WTC11 (cell line): Measurements from ENCODE around the gene CCNYL1. TPM values are rescaled to one million over a fixed set of nuclear protein-coding genes. Genes with fewer than 3 reads are reported as not detected.

Experiments used
- ATAC-seq: fragments of 200-7000 bp; cut with Tn5 transposase; 2 replicates; pipeline ENCODE4 v1.10.0; 2021; ENCODE audit warnings: mild to moderate bottlenecking, moderate library complexity
- CTCF ChIA-PET: fragments of 300-600 bp; sonication (Branson Sonifier 250); formaldehyde crosslinking; loops from one replicate; lab custom pipeline; 2021; ENCODE audit warnings: antibody characterized with exemption; lab: Charles Lee
- POLR2A ChIA-PET: fragments of 350-600 bp; sonication (Branson Sonifier 250); formaldehyde crosslinking; loops from one replicate; lab custom pipeline; 2021; ENCODE audit warnings: antibody characterized with exemption; lab: Charles Lee
- DNase-seq: peaks from one replicate; pipeline ENCODE4 v3.0.0; 2021; ENCODE audit warnings: low spot score
- H3K27ac Mint-ChIP-seq: 2 replicates; pipeline ENCODE4 v1.8.0; 2021; ENCODE audit warnings: mixed read lengths
- H3K27me3 Mint-ChIP-seq: 2 replicates; pipeline ENCODE4 v1.8.0; 2021; ENCODE audit warnings: low read depth, mild to moderate bottlenecking, moderate library complexity, mixed read lengths
- H3K36me3 Mint-ChIP-seq: 2 replicates; pipeline ENCODE4 v1.8.0; 2021; ENCODE audit warnings: mixed read lengths
- H3K4me1 Mint-ChIP-seq: 2 replicates; pipeline ENCODE4 v1.8.0; 2022; ENCODE audit warnings: mixed read lengths
- H3K4me3 Mint-ChIP-seq: 2 replicates; pipeline ENCODE4 v1.8.0; 2021; ENCODE audit warnings: mild to moderate bottlenecking, moderate library complexity, mixed read lengths
- H3K9me3 Mint-ChIP-seq: 2 replicates; pipeline ENCODE4 v1.8.0; 2021; ENCODE audit warnings: mixed read lengths
- CBFB ChIP-seq: sonication (generic); formaldehyde crosslinking; IDR thresholded peaks from 2 replicates; pipeline ENCODE4 v1.8.1; 2022; ENCODE audit warnings: mild to moderate bottlenecking, low read depth, missing genetic modification reagents
- CDX4 ChIP-seq: fragments of 250-450 bp; sonication (Bioruptor Pico); IDR thresholded peaks from 2 replicates; pipeline ENCODE4 v1.9.0; 2021; ENCODE audit warnings: moderate library complexity, mild to moderate bottlenecking, inconsistent platforms, borderline replicate concordance
- ELF4 ChIP-seq: sonication (generic); formaldehyde crosslinking; IDR thresholded peaks from 2 replicates; pipeline ENCODE4 v1.8.1; 2022; ENCODE audit warnings: low read depth, mild to moderate bottlenecking, moderate library complexity, missing genetic modification reagents
- ETV6 ChIP-seq: sonication (generic); formaldehyde crosslinking; IDR thresholded peaks from 2 replicates; pipeline ENCODE4 v1.8.1; 2022; ENCODE audit warnings: mild to moderate bottlenecking, missing genetic modification reagents
- FOXP1 ChIP-seq: sonication (generic); formaldehyde crosslinking; IDR thresholded peaks from 2 replicates; pipeline ENCODE4 v1.8.0; 2022; ENCODE audit warnings: missing genetic modification reagents, mild to moderate bottlenecking, moderate library complexity, borderline replicate concordance
- PRRX2 ChIP-seq: fragments of 250-450 bp; sonication (Bioruptor Pico); IDR thresholded peaks from 2 replicates; pipeline ENCODE4 v1.8.0; 2021; ENCODE audit warnings: mild to moderate bottlenecking
- SOX15 ChIP-seq: fragments of 250-450 bp; sonication (Bioruptor Pico); IDR thresholded peaks from 2 replicates; pipeline ENCODE4 v1.9.0; 2021; ENCODE audit warnings: mild to moderate bottlenecking
- SP1 ChIP-seq: sonication (generic); formaldehyde crosslinking; conservative IDR thresholded peaks from 2 replicates; pipeline ENCODE4 v1.8.1; 2022; ENCODE audit warnings: missing genetic modification reagents
- TCF7 ChIP-seq: sonication (generic); formaldehyde crosslinking; IDR thresholded peaks from 2 replicates; pipeline ENCODE4 v1.8.0; 2022; ENCODE audit warnings: mild to moderate bottlenecking, low read depth, missing genetic modification reagents, moderate library complexity
- ZBTB43 ChIP-seq: sonication (generic); formaldehyde crosslinking; IDR thresholded peaks from 2 replicates; pipeline ENCODE4 v1.8.1; 2023; ENCODE audit warnings: mild to moderate bottlenecking, missing genetic modification reagents
- ZNF232 ChIP-seq: sonication (generic); formaldehyde crosslinking; IDR thresholded peaks from 2 replicates; pipeline ENCODE4 v1.8.0; 2022; ENCODE audit warnings: mild to moderate bottlenecking, missing genetic modification reagents
- ZNF423 ChIP-seq: fragments of 250-450 bp; sonication (Bioruptor Pico); IDR thresholded peaks from 2 replicates; pipeline ENCODE4 v2.1.2; 2022; ENCODE audit warnings: mild to moderate bottlenecking, moderate library complexity
- ZNF512 ChIP-seq: sonication (generic); formaldehyde crosslinking; IDR thresholded peaks from 2 replicates; pipeline ENCODE4 v1.8.1; 2022; ENCODE audit warnings: missing genetic modification reagents, borderline replicate concordance
- total RNA-seq: library from RNA; stranded (reverse); gene quantifications from 3 replicates; pipeline ENCODE4 v1.2.3, GENCODE V29; 2021
- TF ChIP-seq, protein P1 (sequence below): sonication (generic); formaldehyde crosslinking; conservative IDR thresholded peaks from 2 replicates; pipeline ENCODE4 v1.8.1; 2023; ENCODE audit warnings: mild to moderate bottlenecking, low read depth, missing genetic modification reagents, moderate library complexity
- TF ChIP-seq, protein P2 (sequence below): sonication (generic); formaldehyde crosslinking; IDR thresholded peaks from 2 replicates; pipeline ENCODE4 v1.8.1; 2022; ENCODE audit warnings: low read depth, mild to moderate bottlenecking, moderate library complexity, missing genetic modification reagents, borderline replicate concordance
- TF ChIP-seq, protein P3 (sequence below): sonication (generic); formaldehyde crosslinking; IDR thresholded peaks from 2 replicates; pipeline ENCODE4 v1.8.0; 2022; ENCODE audit warnings: missing genetic modification reagents

Gene CCNYL1
- total RNA-seq, 1 experiment from 2014 or later = 31.6 TPM

GRCh38 chr2:207718521-207718920, 7.1 kb downstream of the CCNYL1 start:
- Mint-ChIP-seq H3K4me1 (peaks cover 10% of the 10 kb centered on the region; the same call in 1 of the 2 replicates), H3K27ac (no peak overlapping the region), H3K4me3 (no peak overlapping the region), H3K9me3 (no peaks in the 10 kb centered on the region), H3K27me3 (no peaks in the 10 kb centered on the region), H3K36me3 (peaks cover 26% of the 10 kb centered on the region)
- ChIA-PET POLR2A (interaction anchor here (1.1 kb wide), 1 partner anchor 44 kb away, joined by 4 read pairs; no protein-coding TSS in a partner anchor), CTCF (interaction anchor here (1.5 to 1.6 kb wide), 2 partner anchors 26 to 322 kb away, joined by 3 to 4 read pairs; no protein-coding TSS in a partner anchor)
- DNase-seq = no peak
- no peak for TF ChIP-seq PRRX2 (CRISPR knock-in tag)
- no peak for TF ChIP-seq ZNF512 (CRISPR knock-in tag)
- no peak for TF ChIP-seq ETV6
- TF ChIP-seq SP1 = no peak
- no peak for TF ChIP-seq CDX4 (CRISPR knock-in tag)
- TF ChIP-seq, protein P1, sequence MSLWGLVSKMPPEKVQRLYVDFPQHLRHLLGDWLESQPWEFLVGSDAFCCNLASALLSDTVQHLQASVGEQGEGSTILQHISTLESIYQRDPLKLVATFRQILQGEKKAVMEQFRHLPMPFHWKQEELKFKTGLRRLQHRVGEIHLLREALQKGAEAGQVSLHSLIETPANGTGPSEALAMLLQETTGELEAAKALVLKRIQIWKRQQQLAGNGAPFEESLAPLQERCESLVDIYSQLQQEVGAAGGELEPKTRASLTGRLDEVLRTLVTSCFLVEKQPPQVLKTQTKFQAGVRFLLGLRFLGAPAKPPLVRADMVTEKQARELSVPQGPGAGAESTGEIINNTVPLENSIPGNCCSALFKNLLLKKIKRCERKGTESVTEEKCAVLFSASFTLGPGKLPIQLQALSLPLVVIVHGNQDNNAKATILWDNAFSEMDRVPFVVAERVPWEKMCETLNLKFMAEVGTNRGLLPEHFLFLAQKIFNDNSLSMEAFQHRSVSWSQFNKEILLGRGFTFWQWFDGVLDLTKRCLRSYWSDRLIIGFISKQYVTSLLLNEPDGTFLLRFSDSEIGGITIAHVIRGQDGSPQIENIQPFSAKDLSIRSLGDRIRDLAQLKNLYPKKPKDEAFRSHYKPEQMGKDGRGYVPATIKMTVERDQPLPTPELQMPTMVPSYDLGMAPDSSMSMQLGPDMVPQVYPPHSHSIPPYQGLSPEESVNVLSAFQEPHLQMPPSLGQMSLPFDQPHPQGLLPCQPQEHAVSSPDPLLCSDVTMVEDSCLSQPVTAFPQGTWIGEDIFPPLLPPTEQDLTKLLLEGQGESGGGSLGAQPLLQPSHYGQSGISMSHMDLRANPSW (CRISPR knock-in tag) = no peak
- TF ChIP-seq SOX15 (CRISPR knock-in tag) = no peak
- no peak for TF ChIP-seq TCF7 (CRISPR knock-in tag)
- no peak for TF ChIP-seq ELF4 (CRISPR knock-in tag)
- TF ChIP-seq ZNF232 (CRISPR knock-in tag) = no peak
- TF ChIP-seq CBFB (CRISPR knock-in tag) = no peak
- TF ChIP-seq, protein P2, sequence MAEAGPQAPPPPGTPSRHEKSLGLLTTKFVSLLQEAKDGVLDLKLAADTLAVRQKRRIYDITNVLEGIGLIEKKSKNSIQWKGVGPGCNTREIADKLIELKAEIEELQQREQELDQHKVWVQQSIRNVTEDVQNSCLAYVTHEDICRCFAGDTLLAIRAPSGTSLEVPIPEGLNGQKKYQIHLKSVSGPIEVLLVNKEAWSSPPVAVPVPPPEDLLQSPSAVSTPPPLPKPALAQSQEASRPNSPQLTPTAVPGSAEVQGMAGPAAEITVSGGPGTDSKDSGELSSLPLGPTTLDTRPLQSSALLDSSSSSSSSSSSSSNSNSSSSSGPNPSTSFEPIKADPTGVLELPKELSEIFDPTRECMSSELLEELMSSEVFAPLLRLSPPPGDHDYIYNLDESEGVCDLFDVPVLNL = no peak
- no peak for TF ChIP-seq ZBTB43 (CRISPR knock-in tag)
- no peak for TF ChIP-seq ZNF423 (CRISPR knock-in tag)
- TF ChIP-seq, protein P3, sequence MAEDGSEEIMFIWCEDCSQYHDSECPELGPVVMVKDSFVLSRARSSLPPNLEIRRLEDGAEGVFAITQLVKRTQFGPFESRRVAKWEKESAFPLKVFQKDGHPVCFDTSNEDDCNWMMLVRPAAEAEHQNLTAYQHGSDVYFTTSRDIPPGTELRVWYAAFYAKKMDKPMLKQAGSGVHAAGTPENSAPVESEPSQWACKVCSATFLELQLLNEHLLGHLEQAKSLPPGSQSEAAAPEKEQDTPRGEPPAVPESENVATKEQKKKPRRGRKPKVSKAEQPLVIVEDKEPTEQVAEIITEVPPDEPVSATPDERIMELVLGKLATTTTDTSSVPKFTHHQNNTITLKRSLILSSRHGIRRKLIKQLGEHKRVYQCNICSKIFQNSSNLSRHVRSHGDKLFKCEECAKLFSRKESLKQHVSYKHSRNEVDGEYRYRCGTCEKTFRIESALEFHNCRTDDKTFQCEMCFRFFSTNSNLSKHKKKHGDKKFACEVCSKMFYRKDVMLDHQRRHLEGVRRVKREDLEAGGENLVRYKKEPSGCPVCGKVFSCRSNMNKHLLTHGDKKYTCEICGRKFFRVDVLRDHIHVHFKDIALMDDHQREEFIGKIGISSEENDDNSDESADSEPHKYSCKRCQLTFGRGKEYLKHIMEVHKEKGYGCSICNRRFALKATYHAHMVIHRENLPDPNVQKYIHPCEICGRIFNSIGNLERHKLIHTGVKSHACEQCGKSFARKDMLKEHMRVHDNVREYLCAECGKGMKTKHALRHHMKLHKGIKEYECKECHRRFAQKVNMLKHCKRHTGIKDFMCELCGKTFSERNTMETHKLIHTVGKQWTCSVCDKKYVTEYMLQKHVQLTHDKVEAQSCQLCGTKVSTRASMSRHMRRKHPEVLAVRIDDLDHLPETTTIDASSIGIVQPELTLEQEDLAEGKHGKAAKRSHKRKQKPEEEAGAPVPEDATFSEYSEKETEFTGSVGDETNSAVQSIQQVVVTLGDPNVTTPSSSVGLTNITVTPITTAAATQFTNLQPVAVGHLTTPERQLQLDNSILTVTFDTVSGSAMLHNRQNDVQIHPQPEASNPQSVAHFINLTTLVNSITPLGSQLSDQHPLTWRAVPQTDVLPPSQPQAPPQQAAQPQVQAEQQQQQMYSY (CRISPR knock-in tag) = no peak
- TF ChIP-seq FOXP1 (CRISPR knock-in tag) = no peak
- ATAC-seq = no peak
